KMS-11 (cell line): ENCODE results near the gene CDCP1.

Experiments
- H2AFZ ChIP-seq: fragments of 200-600 bp; sonication (generic); 2 replicates; pipeline ENCODE4 v1.6.1; 2016; ENCODE audit warnings: antibody characterized with exemption, mixed run types, low read depth
- H3K27ac ChIP-seq: fragments of 200-600 bp; sonication (generic); 2 replicates; pipeline ENCODE4 v1.6.1; 2016; ENCODE audit warnings: mild to moderate bottlenecking, mixed run types
- H3K27me3 ChIP-seq: fragments of 200-600 bp; sonication (generic); 2 replicates; pipeline ENCODE4 v1.6.1; 2017; ENCODE audit warnings: mild to moderate bottlenecking, low read depth, mixed run types, moderate library complexity; ENCODE audit not compliant: insufficient read depth
- H3K36me3 ChIP-seq: fragments of 200-600 bp; sonication (generic); 2 replicates; pipeline ENCODE4 v1.6.1; 2017; ENCODE audit warnings: mild to moderate bottlenecking, mixed run types; ENCODE audit not compliant: insufficient read depth
- H3K4me1 ChIP-seq: fragments of 200-600 bp; sonication (generic); 2 replicates; pipeline ENCODE4 v1.6.1; 2016; ENCODE audit warnings: mild to moderate bottlenecking, low read depth, mixed run types; ENCODE audit not compliant: poor library complexity, severe bottlenecking
- H3K4me2 ChIP-seq: fragments of 200-600 bp; sonication (generic); 2 replicates; pipeline ENCODE4 v1.7.0; 2016; ENCODE audit warnings: mild to moderate bottlenecking, mixed run types
- H3K4me3 ChIP-seq: fragments of 200-600 bp; sonication (generic); IDR thresholded peaks from 2 replicates; pipeline ENCODE4 v1.6.1; 2017; ENCODE audit warnings: low read depth, low read length, mixed read lengths; ENCODE audit not compliant: insufficient read depth
- H3K79me2 ChIP-seq: fragments of 200-600 bp; sonication (generic); 2 replicates; pipeline ENCODE4 v1.6.1; 2016; ENCODE audit warnings: low read depth, mixed run types; ENCODE audit not compliant: insufficient read depth
- H3K9ac ChIP-seq: fragments of 200-600 bp; sonication (generic); 2 replicates; pipeline ENCODE4 v1.6.1; 2016; ENCODE audit warnings: mild to moderate bottlenecking, mixed run types
- H4K20me1 ChIP-seq: fragments of 200-600 bp; sonication (generic); 2 replicates; pipeline ENCODE4 v1.6.1; 2016; ENCODE audit warnings: mild to moderate bottlenecking, mixed run types; ENCODE audit not compliant: insufficient read depth
- CTCF ChIP-seq: fragments of 200-600 bp; sonication (generic); conservative IDR thresholded peaks from 2 replicates; pipeline ENCODE4 v1.6.1; 2017; ENCODE audit warnings: low read depth, mild to moderate bottlenecking, antibody characterized with exemption, low read length, moderate library complexity, mixed read lengths

Gene CDCP1

DNA sequence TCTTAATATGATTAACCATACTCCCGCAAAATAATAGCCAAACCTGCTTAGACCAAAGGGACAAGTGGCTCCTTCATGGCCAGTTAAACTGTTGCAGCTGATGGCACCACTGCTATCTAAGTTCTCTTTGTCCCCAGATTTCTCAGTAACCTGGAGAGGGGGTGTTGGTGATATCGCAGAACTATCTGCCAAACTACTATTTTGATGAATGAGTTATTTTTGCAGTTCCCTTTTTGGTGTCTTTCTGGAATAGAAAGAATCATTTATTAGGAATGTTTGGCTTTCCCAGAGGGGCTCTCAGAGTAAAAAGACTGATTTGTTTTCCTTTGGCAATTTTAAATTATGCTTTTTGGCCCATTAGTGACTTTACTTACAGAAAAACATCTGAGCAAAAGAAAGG lies 87.0 kb downstream of the CDCP1 start:
- H3K27ac ChIP-seq, result no peak overlapping the region
- no peak overlapping the region for H3K4me3 ChIP-seq
- H3K27me3 ChIP-seq, result no peaks in the 10 kb centered on the region
- H3K79me2 ChIP-seq, result no peaks in the 10 kb centered on the region
- no peaks in the 10 kb centered on the region for H4K20me1 ChIP-seq
- no peaks in the 10 kb centered on the region for H3K36me3 ChIP-seq
- H2AFZ ChIP-seq, result no peak overlapping the region
- H3K4me2 ChIP-seq, result no peak overlapping the region
- no peak for TF ChIP-seq CTCF
- H3K4me1 ChIP-seq, result no peaks in the 10 kb centered on the region
- no peak overlapping the region for H3K9ac ChIP-seq

DNA sequence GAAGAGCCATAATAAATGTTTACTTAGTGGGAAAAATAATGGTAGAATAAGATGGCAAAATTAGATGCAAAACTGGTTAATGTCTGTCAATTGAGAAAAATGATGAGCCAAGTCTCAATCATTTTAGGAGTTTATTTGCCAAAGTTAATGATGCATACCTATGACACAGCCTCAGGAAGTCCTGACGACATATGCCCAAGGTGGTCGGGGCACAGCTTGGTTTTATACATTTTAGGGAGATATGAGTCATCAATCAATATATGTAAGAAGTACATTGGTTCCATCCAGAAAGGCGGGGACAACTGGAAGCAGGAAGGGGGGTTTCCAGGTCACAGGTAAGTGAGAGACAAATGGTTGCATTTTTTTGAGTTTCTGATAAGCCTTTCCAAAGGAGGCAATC lies 88.6 kb downstream of the CDCP1 start:
- no peak overlapping the region for H3K4me2 ChIP-seq
- no peaks in the 10 kb centered on the region for H3K27me3 ChIP-seq
- H4K20me1 ChIP-seq, result no peaks in the 10 kb centered on the region
- no peak overlapping the region for H3K27ac ChIP-seq
- no peaks in the 10 kb centered on the region for H3K36me3 ChIP-seq
- no peak overlapping the region for H2AFZ ChIP-seq
- no peak for TF ChIP-seq CTCF
- no peak overlapping the region for H3K4me3 ChIP-seq
- no peaks in the 10 kb centered on the region for H3K4me1 ChIP-seq
- H3K79me2 ChIP-seq, result no peaks in the 10 kb centered on the region
- H3K9ac ChIP-seq, result no peak overlapping the region

DNA sequence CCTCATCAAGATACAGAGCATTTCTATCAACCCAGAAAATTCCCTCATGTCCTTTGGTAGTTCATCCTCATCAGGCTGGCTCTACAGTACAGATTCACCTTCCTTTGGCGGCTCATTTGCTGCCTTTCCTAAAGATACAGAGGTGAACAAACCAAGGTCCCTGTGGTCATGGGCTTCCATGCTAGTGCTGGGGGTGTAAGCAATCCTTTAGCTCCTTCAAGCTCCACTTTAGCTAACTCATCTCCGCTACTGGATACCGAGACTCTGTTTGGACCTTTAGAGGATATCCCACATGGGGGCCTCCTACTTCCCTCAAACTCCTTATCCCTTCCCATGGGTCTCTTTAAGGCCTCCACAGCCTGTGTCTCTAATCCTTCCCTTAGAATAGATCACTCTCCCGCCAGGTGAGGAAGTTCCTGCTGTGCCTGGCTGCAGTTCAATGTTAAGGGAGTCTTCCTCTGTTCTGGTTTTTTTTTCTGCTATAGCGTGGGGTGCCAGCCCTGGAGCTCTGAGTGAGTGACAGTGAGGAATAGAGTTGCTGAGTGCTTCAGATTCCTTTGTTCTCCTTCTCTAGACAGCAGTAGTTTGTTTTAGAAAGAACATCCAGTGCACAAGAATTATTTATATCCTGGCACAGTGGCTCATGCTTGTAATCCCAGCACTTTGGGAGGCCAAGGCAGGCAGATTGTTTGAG lies 89.4 kb downstream of the CDCP1 start:
- Histone ChIP-seq H3K27ac (no peak overlapping the region), H3K27me3 (no peaks in the 10 kb centered on the region), H4K20me1 (no peaks in the 10 kb centered on the region), H3K79me2 (no peaks in the 10 kb centered on the region), H3K36me3 (no peaks in the 10 kb centered on the region), H3K4me1 (no peaks in the 10 kb centered on the region), H3K4me3 (no peak overlapping the region), H3K9ac (no peak overlapping the region), H3K4me2 (no peak overlapping the region), H2AFZ (no peak overlapping the region)
- TF ChIP-seq CTCF, result no peak

DNA sequence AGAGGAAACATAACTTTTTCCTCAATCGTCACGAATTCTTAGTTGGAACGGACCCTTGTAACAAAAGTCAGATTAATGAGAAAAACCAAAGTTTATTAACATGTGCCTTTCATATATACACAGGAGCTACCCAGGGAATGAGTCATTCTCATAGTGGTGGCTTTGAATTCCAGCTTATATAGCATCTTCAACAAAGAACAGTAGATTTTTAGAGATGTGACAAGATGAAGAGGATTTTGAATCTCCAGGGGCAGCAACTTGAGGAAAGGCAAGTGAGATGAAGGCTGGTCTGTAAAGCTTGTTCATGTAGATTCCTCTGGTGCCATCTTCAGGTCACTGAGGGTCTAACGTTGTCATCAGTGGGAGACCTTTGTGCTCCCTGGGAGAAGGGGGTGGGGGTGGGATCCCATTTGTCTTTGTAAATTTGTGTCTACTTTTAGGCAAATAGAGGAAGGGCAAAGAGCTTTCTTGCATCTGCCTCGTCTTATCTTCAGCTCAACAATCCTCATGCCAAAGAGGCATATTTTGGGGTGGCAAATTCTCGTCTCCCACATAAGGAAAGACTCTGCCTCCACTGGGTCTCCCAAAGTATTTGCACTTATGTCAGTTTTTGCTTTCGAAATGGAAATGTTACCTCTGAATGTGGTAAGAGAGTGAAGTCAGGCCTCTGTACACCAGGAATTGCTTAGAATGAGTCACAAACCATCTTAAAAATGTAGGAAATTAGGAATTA lies 90.6 kb downstream of the CDCP1 start:
- H3K4me3 ChIP-seq, result no peak overlapping the region
- no peaks in the 10 kb centered on the region for H3K27me3 ChIP-seq
- H4K20me1 ChIP-seq, result no peaks in the 10 kb centered on the region
- no peaks in the 10 kb centered on the region for H3K4me1 ChIP-seq
- H2AFZ ChIP-seq, result no peak overlapping the region
- H3K36me3 ChIP-seq, result no peaks in the 10 kb centered on the region
- no peak overlapping the region for H3K27ac ChIP-seq
- no peaks in the 10 kb centered on the region for H3K79me2 ChIP-seq
- peak; percentile 22; the same call in 1 of the 2 replicates for TF ChIP-seq CTCF
- no peak overlapping the region for H3K4me2 ChIP-seq
- no peak overlapping the region for H3K9ac ChIP-seq
